Naive thymus-derived CD4-positive, alpha-beta T cell (primary cell): ENCODE measurements around the gene HPCA. TPM values are rescaled to one million over a fixed set of nuclear protein-coding genes. Genes with fewer than 3 reads are reported as not detected.

ENCODE experiments used
- ATAC-seq: fragments of 150-1000 bp; cut with Tn5 transposase; 2 replicates; pipeline ENCODE4 v1.10.0; 2021; ENCODE audit warnings: mild to moderate bottlenecking, moderate library complexity
- CTCF ChIA-PET: fragments of 350-600 bp; sonication (Branson Sonifier 250); formaldehyde crosslinking; loops from one replicate; lab custom pipeline; 2021; ENCODE audit warnings: antibody characterized with exemption; lab: Charles Lee
- POLR2A ChIA-PET: fragments of 350-600 bp; sonication (Branson Sonifier 250); formaldehyde crosslinking; loops from one replicate; lab custom pipeline; 2021; ENCODE audit warnings: antibody characterized with exemption, inconsistent platforms; lab: Charles Lee
- DNase-seq, 9 donors: peaks; one replicate each; pipeline versions ENCODE4 v3.0.0 to v3.0.0-alpha.2; 2020 to 2022; ENCODE audit warnings: mixed read lengths in 1 of 9
- H3K27ac ChIP-seq: one replicate; pipeline ENCODE4 v1.7.0; 2013; ENCODE audit warnings: mild to moderate bottlenecking, low read depth, low read length, moderate library complexity
- H3K27me3 ChIP-seq, 2 donors: one replicate each; pipeline ENCODE4 v1.7.0; 2013; ENCODE audit warnings: low read length in 2 of 2, mild to moderate bottlenecking in 2 of 2, moderate library complexity in 2 of 2; ENCODE audit not compliant: control insufficient read depth in 2 of 2, insufficient read depth in 2 of 2
- H3K36me3 ChIP-seq, 3 experiments: 1 replicate in 2 of 3; 2 replicates in 1 of 3; pipeline ENCODE4 v1.7.0; 2013; ENCODE audit warnings: low read length in 3 of 3, mild to moderate bottlenecking in 3 of 3, moderate library complexity in 1 of 3; ENCODE audit not compliant: insufficient read depth in 3 of 3, control insufficient read depth in 2 of 3
- H3K4me1 ChIP-seq, 2 donors: one replicate each; pipeline ENCODE4 v1.7.0; 2013; ENCODE audit warnings: low read length in 2 of 2, mild to moderate bottlenecking in 2 of 2, moderate library complexity in 1 of 2; ENCODE audit not compliant: control insufficient read depth in 2 of 2, insufficient read depth in 2 of 2
- H3K4me3 ChIP-seq: 2 replicates; pipeline ENCODE4 v1.7.0; 2013; ENCODE audit warnings: mild to moderate bottlenecking, low read length
- H3K9me3 ChIP-seq, 3 experiments: 1 replicate in 2 of 3; 2 replicates in 1 of 3; pipeline ENCODE4 v1.7.0; 2013; ENCODE audit warnings: low read length in 3 of 3; ENCODE audit not compliant: control insufficient read depth in 2 of 3
- H3K27ac Mint-ChIP-seq, 9 donors: one replicate each; pipeline ENCODE4 v1.8.0; 2020 to 2022; ENCODE audit warnings: mixed read lengths in 9 of 9, mild to moderate bottlenecking in 8 of 9, moderate library complexity in 5 of 9, inconsistent platforms in 2 of 9
- H3K27me3 Mint-ChIP-seq, 5 donors: one replicate each; pipeline ENCODE4 v1.8.0; 2021 to 2022; ENCODE audit warnings: mixed read lengths in 5 of 5, mild to moderate bottlenecking in 1 of 5
- H3K36me3 Mint-ChIP-seq, 5 donors: one replicate each; pipeline ENCODE4 v1.8.0; 2020 to 2022; ENCODE audit warnings: mixed read lengths in 5 of 5, mild to moderate bottlenecking in 3 of 5, inconsistent platforms in 1 of 5
- H3K4me1 Mint-ChIP-seq, 7 donors: one replicate each; pipeline ENCODE4 v1.8.0; 2020 to 2022; ENCODE audit warnings: mixed read lengths in 7 of 7, mild to moderate bottlenecking in 3 of 7, inconsistent platforms in 1 of 7
- H3K4me3 Mint-ChIP-seq, 10 donors: one replicate each; pipeline ENCODE4 v1.8.0; 2020 to 2022; ENCODE audit warnings: mild to moderate bottlenecking in 10 of 10, mixed read lengths in 10 of 10, moderate library complexity in 6 of 10, inconsistent platforms in 2 of 10
- H3K9me3 Mint-ChIP-seq, 11 donors: one replicate each; pipeline ENCODE4 v1.8.0; 2020 to 2022; ENCODE audit warnings: mixed read lengths in 11 of 11, mild to moderate bottlenecking in 4 of 11, inconsistent platforms in 1 of 11, moderate library complexity in 1 of 11
- intact Hi-C, 2 donors: fragments of 100-400 bp; cut with micrococcal nuclease; formaldehyde crosslinking; loops; one replicate each; pipeline ENCODE4 v1.15.1; 2023
- polyA plus RNA-seq, 2 donors: library from polyadenylated mRNA; unstranded; fragments of 300-500 nt; fragmentation: Illumina TruSeq; gene quantifications; one replicate each; pipeline ENCODE4 v1.2.3, GENCODE V29; 2021
- total RNA-seq, 6 experiments: library from RNA in 5 of 6; stranded (reverse) in 5 of 6; gene quantifications; 1 replicate in 5 of 6; 2 replicates in 1 of 6; pipeline ENCODE4 v1.2.3 and lab custom pipeline; 2021 to 2026

The HPCA gene
- total and polyA plus RNA-seq, 7 experiments from 2014 or later = 0.31 to 0.43 TPM; not detected in 5

DNA sequence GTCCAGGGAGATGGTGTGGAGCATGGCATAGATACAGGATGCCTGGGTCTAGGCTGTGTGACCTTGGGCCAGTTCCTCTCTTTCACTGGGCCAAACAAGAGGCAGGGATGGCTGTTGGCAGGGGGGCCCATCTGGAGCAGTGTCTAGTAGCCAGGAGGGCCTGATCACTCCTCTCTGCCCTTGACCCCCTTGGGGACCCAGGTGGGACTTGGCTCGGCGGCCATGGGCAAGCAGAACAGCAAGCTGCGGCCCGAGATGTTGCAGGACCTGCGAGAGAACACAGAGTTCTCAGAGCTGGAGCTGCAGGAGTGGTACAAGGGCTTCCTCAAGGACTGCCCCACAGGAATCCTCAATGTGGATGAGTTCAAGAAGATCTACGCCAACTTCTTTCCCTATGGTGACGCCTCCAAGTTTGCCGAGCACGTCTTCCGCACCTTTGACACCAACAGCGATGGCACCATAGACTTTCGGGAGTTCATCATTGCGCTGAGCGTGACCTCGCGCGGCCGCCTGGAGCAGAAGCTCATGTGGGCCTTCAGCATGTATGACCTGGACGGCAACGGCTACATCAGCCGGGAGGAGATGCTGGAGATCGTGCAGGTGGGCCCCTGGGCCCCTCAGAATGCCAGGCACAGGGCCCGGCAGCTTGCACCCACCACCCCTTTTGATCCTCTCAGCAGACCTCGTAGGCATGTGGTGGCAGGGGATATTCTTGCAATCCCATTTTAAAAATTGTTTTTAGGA is 2.6 kb downstream of the HPCA start:
- Histone ChIP-seq H3K27me3 (peaks cover 7 to 30% of the 10 kb centered on the region in 2 donors), H3K4me3 (no peak overlapping the region), H3K9me3 (no peaks in the 10 kb centered on the region), H3K4me1 (no peaks in the 10 kb centered on the region), H3K27ac (no peak overlapping the region), H3K36me3 (no peaks in the 10 kb centered on the region)
- peaks cover 71 to 86% (median 74%) of the 10 kb centered on the region in 5 donors for H3K27me3 Mint-ChIP-seq
- ATAC-seq (no peak), DNase-seq (no peak)
- POLR2A ChIA-PET = no interaction called here
- peaks cover 0 to 3% (median 0%) of the 10 kb centered on the region in 5 donors for H3K36me3 Mint-ChIP-seq
- peaks cover 6 to 21% (median 13%) of the 10 kb centered on the region in 7 donors for H3K4me1 Mint-ChIP-seq
- CTCF ChIA-PET = no interaction called here
- no peak overlapping the region for H3K27ac Mint-ChIP-seq
- H3K4me3 Mint-ChIP-seq = no peak overlapping the region
- intact Hi-C loops = no loop called here
- H3K9me3 Mint-ChIP-seq = peaks cover 0 to 4% (median 0%) of the 10 kb centered on the region in 11 donors

DNA sequence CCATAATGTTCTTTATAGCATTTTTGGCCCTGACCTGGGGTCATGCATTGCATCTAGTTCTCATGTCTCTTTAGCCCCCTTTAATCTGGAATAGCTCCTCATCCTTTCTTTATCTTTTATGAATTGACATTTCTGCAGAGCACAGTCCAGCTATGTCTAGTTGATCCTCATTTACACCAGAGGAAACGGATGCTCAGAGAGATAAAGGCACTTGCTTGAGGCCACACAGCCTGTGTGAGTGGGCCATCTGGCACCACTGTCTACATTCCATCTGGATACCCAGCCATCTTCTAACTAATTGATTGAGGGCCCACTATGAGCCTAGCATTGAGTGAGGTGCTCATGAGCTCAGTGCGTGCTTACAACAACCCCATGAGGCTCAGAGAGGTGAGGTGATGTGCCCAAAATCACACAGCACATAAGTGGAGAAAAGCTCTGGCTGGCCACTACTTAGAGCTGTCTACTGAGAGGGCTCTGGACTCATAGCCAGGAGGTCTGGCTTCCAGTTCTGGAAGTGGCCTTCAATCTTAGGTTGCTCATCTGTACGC is 3.5 kb downstream of the HPCA start:
- Mint-ChIP-seq H3K4me3 (no peak overlapping the region), H3K36me3 (peaks cover 0 to 3% (median 0%) of the 10 kb centered on the region in 5 donors), H3K27ac (no peak overlapping the region), H3K4me1 (peaks cover 6 to 21% (median 13%) of the 10 kb centered on the region in 7 donors), H3K27me3 (peaks cover 66 to 83% (median 69%) of the 10 kb centered on the region in 5 donors), H3K9me3 (peaks cover 0 to 4% (median 0%) of the 10 kb centered on the region in 11 donors)
- peaks cover 7 to 33% of the 10 kb centered on the region in 2 donors for H3K27me3 ChIP-seq
- CTCF ChIA-PET = no interaction called here
- H3K36me3 ChIP-seq = no peaks in the 10 kb centered on the region
- no peak overlapping the region for H3K4me3 ChIP-seq
- no peak overlapping the region for H3K27ac ChIP-seq
- no peaks in the 10 kb centered on the region for H3K4me1 ChIP-seq
- no peaks in the 10 kb centered on the region for H3K9me3 ChIP-seq
- POLR2A ChIA-PET = interaction anchor here (0.5 kb wide), 1 partner anchor 36 kb away, joined by 3 read pairs; no protein-coding TSS in a partner anchor
- ATAC-seq = no peak
- intact Hi-C loops = no loop called here
- DNase-seq = no peak

GRCh38 chr1:32890516-32891240 is 4.4 kb downstream of the HPCA start:
- no peaks in the 10 kb centered on the region for H3K36me3 ChIP-seq
- ChIA-PET CTCF (no interaction called here), POLR2A (interaction anchor here (0.5 kb wide), 1 partner anchor 35 kb away, joined by 3 read pairs; no protein-coding TSS in a partner anchor)
- intact Hi-C loops = no loop called here
- H3K27me3 ChIP-seq = peaks cover 4 to 33% of the 10 kb centered on the region in 2 donors
- H3K27ac ChIP-seq = no peak overlapping the region
- Mint-ChIP-seq H3K36me3 (peaks cover 0 to 3% (median 0%) of the 10 kb centered on the region in 5 donors), H3K27me3 (peaks cover 58 to 74% (median 62%) of the 10 kb centered on the region in 5 donors), H3K4me3 (no peak overlapping the region), H3K9me3 (peaks cover 0 to 4% (median 0%) of the 10 kb centered on the region in 11 donors), H3K27ac (no peak overlapping the region), H3K4me1 (peaks cover 6 to 19% (median 9%) of the 10 kb centered on the region in 7 donors)
- no peaks in the 10 kb centered on the region for H3K9me3 ChIP-seq
- ATAC-seq = no peak
- H3K4me1 ChIP-seq = no peaks in the 10 kb centered on the region
- no peak overlapping the region for H3K4me3 ChIP-seq
- no peak for DNase-seq

- H3K36me3 ChIP-seq = no peaks in the 10 kb centered on the region
- Mint-ChIP-seq H3K4me3 (peak overlapping the region in 2 of 10 donors; percentile 8 to 29), H3K36me3 (peaks cover 0 to 3% (median 0%) of the 10 kb centered on the region in 5 donors), H3K4me1 (peaks cover 6 to 18% (median 9%) of the 10 kb centered on the region in 7 donors), H3K9me3 (peaks cover 0 to 4% (median 0%) of the 10 kb centered on the region in 11 donors), H3K27me3 (peaks cover 58 to 75% (median 63%) of the 10 kb centered on the region in 5 donors), H3K27ac (no peak overlapping the region)
- H3K4me3 ChIP-seq = no peak overlapping the region
- no peaks in the 10 kb centered on the region for H3K9me3 ChIP-seq
- ChIA-PET POLR2A (no interaction called here), CTCF (no interaction called here)
- DNase-seq (no peak), ATAC-seq (no peak)
- intact Hi-C loops = no loop called here
- H3K27ac ChIP-seq = no peak overlapping the region
- H3K4me1 ChIP-seq = no peaks in the 10 kb centered on the region
- peaks cover 4 to 33% of the 10 kb centered on the region in 2 donors for H3K27me3 ChIP-seq
Observed at GRCh38 chr1:32891241-32891570, 4.9 kb downstream of the HPCA start.

DNA sequence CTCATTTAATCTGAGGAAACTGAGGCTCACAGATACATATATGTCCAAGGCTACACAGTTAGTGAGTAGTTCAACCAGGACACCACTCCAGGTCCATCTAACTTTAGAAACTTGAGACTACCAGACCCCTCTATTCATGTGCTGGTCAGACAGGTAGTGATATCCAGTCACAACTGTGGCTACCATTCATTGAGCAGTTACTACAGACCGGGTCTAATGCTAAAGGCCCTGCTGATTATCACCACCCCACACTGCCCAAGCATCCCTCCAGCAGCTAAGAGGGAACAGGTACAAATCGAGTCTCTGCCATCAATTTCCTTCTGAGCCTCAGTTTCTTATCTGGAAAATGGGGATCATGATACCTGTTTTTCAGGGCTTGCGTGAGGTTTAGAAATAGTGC is 5.3 kb downstream of the HPCA start:
- DNase-seq = no peak
- no peak for ATAC-seq
- intact Hi-C loops = no loop called here
- ChIA-PET CTCF (interaction anchor here (0.6 to 1.2 kb wide), 2 partner anchors 13 to 20 kb away, joined by 3 read pairs; no protein-coding TSS in a partner anchor), POLR2A (no interaction called here)
- no peaks in the 10 kb centered on the region for H3K9me3 ChIP-seq
- H3K4me1 ChIP-seq = no peaks in the 10 kb centered on the region
- Mint-ChIP-seq H3K9me3 (peaks cover 0 to 4% (median 0%) of the 10 kb centered on the region in 11 donors), H3K27ac (no peak overlapping the region), H3K4me3 (peak overlapping the region in 9 of 10 donors; percentile 25 to 73 (median 65)), H3K4me1 (peaks cover 6 to 18% (median 9%) of the 10 kb centered on the region in 7 donors), H3K27me3 (peaks cover 62 to 78% (median 67%) of the 10 kb centered on the region in 5 donors), H3K36me3 (peaks cover 0 to 3% (median 0%) of the 10 kb centered on the region in 5 donors)
- H3K36me3 ChIP-seq = no peaks in the 10 kb centered on the region
- H3K27ac ChIP-seq = no peak overlapping the region
- peaks cover 4 to 33% of the 10 kb centered on the region in 2 donors for H3K27me3 ChIP-seq
- H3K4me3 ChIP-seq = no peak overlapping the region

DNA sequence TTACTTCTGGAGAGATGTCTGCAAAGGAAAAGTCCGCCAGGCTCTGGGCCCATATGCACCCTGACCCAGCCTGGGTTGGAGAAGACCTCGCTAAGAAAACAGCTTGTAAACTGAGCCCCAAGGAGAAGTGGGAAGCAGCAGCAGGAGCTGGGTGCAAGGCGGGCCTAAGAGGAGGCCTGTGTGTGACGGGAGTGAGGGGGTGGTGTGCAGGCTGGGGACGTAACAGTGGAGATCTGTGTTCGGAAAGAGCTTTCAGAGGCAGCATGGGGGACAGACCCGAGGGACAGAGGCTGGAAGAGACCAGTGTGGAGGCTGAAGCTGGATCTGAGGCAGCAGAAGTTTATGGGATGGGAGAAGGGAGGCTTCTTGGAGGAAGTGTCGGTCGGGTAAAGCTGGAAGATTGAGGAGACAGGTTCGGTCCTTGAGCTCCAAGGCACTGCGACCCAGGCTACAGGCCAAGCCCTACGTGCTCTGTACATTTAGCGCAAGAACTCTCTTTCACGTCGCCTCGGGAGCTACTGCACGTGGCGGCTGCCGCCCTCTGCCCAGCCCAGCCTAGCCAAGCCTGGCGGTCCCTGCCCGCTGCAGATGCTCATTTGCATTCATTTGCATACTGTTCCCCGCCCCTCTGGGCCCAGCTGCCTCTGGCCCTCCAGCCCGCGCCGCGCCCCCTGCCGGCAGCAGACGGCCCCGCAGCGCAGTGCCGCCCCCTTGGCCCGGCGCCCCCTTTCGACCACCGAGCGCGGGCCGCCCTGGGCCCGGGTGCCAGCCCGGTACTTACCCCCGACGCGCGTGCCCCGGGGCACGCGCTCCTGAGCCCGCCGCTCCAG is 6.3 kb downstream of the HPCA start:
- intact Hi-C loops = no loop called here
- peaks cover 5 to 13% (median 8%) of the 10 kb centered on the region in 7 donors for H3K4me1 Mint-ChIP-seq
- H3K27ac Mint-ChIP-seq = no peak overlapping the region
- peak overlapping the region; percentile 51 to 75 (median 66) for H3K4me3 Mint-ChIP-seq
- POLR2A ChIA-PET = no interaction called here
- Histone ChIP-seq H3K36me3 (no peaks in the 10 kb centered on the region), H3K27me3 (peaks cover 0 to 24% of the 10 kb centered on the region in 2 donors), H3K27ac (no peak overlapping the region), H3K9me3 (no peaks in the 10 kb centered on the region), H3K4me1 (no peaks in the 10 kb centered on the region), H3K4me3 (no peak overlapping the region)
- H3K36me3 Mint-ChIP-seq = peaks cover 0 to 3% (median 0%) of the 10 kb centered on the region in 5 donors
- CTCF ChIA-PET = interaction anchor here (0.6 to 1.2 kb wide), 3 partner anchors 12 to 403 kb away, joined by 3 read pairs; no protein-coding TSS in a partner anchor
- H3K27me3 Mint-ChIP-seq = peaks cover 60 to 69% (median 64%) of the 10 kb centered on the region in 5 donors
- ATAC-seq (peak; percentile 65), DNase-seq (peak in 1 of 9 donors; percentile 64)
- H3K9me3 Mint-ChIP-seq = peaks cover 0 to 4% (median 0%) of the 10 kb centered on the region in 11 donors
